H54 (cell line): ENCODE results near the gene NTM.

ENCODE experiments used
- DNase-seq: peaks from one replicate; pipeline ENCODE4 v3.0.0; 2011; ENCODE audit warnings: low spot score, mixed read lengths; ENCODE audit not compliant: insufficient read length
- FAIRE-seq: peaks from 3 replicates; lab custom pipeline; 2011; peaks lifted over from hg19 to GRCh38; lab: Jason Lieb, UNC
- POLR2A ChIP-seq: IDR thresholded peaks from 2 replicates; pipeline ENCODE4 v1.6.1; 2011; ENCODE audit warnings: low read depth, mild to moderate bottlenecking, low read length

The NTM gene

DNA sequence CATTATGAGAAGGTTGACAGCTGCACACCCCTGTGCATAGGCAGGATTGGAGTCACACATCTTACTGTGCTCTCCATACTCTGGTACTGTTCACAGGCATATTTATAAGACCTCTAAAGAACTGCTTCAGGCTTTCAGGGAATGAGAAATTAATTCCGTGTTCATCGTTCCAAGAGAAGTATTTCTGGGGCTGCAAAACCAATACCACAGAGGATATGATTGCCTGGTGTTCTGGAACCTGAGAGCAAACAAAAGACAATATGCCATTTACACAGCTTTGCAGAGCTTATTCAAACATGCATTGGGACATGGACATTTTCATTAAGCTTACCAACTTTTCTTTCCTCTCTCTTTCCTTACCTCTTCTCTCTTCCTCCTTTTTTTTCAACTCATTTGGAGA, 388.7 kb downstream of the NTM start:
- no peak for DNase-seq

GRCh38 chr11:131760091-131761061, 390.0 kb downstream of the NTM start:
- FAIRE-seq (no peak), DNase-seq (no peak)
- no peak for TF ChIP-seq POLR2A

More for the DNA sequence above, 388.7 kb downstream of the NTM start:
- TF ChIP-seq POLR2A, result no peak
- no peak for FAIRE-seq

- DNase-seq (no peak), FAIRE-seq (no peak)
- TF ChIP-seq POLR2A, result no peak
Observed at GRCh38 chr11:131762346-131763110, 392.1 kb downstream of the NTM start.

- no peak for DNase-seq
- FAIRE-seq, result no peak
- no peak for TF ChIP-seq POLR2A
Observed at GRCh38 chr11:131763193-131763890, 392.9 kb downstream of the NTM start.

DNA sequence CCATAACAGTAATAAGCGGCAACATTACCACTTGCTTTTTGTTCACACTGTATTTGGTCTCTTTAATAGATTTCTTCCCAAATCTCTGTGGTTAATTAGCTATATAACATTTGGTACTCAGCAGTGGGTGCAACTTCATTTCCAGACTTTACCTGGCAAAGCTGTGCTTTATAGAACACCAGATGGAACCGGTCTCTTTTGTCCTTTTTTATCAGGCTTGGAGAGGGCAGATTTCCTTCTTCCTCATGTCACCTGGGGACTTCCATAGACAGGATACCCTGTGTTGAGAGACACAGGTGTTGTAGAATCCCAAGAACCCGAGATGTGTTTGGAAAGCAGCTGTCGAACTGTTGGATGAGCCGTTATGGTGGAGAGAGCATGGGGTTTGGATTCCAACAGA, 393.7 kb downstream of the NTM start:
- TF ChIP-seq POLR2A, result no peak
- FAIRE-seq (no peak), DNase-seq (no peak)

- FAIRE-seq (no peak), DNase-seq (no peak)
- no peak for TF ChIP-seq POLR2A
Observed at GRCh38 chr11:131764649-131765048, 394.2 kb downstream of the NTM start.

DNA sequence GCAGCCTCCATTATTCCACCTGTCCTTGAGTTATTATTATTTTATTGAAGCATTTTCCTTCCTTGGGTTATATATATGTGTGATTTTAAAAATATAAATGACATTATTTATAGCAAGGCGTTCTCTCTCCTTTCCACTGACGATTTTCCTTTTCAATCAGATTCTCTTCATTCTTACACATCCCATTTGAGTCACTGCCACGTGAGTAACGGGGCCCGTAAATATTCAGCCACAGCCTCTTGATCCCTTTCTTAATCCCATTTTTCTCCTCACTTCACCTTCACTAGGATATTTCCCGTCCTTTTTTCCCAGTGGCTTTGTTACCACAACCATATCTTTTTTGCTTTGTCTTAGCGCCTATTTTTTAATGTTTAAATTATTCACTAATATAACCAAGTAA, 396.2 kb downstream of the NTM start:
- FAIRE-seq, result no peak
- DNase-seq, result no peak
- TF ChIP-seq POLR2A, result no peak

DNA sequence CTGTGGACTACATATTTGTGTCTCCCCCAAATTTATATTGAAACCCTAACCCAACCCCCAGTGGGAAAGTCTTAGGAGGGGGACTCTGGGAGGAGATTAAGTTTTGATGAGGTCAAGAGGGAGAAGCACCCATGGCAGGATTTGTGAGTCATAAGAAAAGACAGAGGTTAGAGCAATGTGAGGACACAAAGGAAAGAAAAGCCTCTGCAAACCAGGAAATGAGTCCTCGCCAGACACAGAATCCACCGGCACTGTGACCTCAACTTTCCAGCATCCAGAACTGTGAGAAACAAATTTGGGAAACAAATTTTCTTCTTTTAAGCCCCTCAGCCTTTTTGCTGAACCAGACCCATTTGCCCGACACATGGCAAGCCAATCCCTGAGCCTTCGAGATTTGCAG, 397.0 kb downstream of the NTM start:
- peak; percentile 38 for FAIRE-seq
- no peak for DNase-seq
- no peak for TF ChIP-seq POLR2A

DNA sequence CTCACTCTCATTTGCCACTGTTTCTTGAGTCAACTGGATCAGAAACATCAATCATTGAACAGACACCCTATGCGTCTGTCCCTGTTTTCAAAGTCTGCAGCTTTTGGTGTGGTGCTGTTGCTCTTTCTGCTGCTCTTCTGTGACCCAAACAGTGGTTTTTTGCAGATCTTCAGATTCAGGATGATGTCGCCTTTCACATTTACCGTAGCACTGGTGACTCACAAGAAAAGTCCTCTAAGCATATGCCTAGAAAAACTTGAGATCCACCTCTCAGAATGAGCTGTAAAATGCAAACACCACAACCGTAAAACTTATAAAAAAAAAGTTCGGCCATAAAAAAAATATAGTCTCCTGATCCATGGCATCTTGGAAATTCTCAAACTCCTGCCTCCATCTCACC, 400.4 kb downstream of the NTM start:
- no peak for TF ChIP-seq POLR2A
- FAIRE-seq (no peak), DNase-seq (no peak)

GRCh38 chr11:131771471-131771870, 401.1 kb downstream of the NTM start:
- no peak for TF ChIP-seq POLR2A
- DNase-seq, result no peak
- FAIRE-seq, result no peak

DNA sequence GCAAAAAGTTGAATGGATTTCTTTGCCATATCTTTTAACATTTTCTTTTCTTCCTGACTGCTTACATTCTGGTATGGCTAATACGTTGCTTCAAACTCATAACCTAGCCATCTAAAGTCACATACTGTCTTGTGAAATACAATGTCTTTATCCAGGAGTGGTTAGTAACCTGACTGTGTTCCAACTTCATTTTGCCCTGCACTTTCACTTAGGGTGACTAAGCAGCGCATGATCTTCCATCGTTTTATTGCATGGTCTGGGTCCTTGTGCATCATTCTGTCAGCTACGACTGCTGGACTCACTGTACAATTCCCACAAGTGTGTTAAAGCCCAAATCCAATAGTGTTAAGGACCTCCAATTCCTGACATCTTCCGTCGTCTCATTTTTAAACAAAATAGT, 403.2 kb downstream of the NTM start:
- no peak for FAIRE-seq
- DNase-seq, result no peak
- TF ChIP-seq POLR2A, result no peak

DNA sequence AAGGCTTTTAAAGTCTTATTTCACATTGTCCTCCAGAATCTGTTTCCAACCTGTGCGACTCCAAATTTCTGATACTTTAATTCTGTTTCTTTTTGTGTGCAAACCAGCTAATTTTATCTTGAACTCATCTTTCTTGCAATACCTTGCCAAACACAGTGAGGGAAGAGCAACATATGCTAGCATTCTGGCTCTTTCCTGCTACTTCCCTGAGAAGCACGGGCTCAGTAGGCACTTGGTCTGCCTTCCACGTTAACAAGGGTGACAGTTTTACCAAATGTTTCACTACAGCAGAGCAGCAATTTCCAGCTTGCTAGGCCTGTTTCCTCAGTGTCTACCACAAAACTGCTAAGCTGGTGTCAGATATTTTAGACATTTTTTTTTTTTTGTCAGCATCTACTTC, 405.8 kb downstream of the NTM start:
- no peak for DNase-seq
- no peak for FAIRE-seq
- no peak for TF ChIP-seq POLR2A

- FAIRE-seq (no peak), DNase-seq (no peak)
- no peak for TF ChIP-seq POLR2A
Observed at GRCh38 chr11:131785801-131786200, 415.4 kb downstream of the NTM start.

DNA sequence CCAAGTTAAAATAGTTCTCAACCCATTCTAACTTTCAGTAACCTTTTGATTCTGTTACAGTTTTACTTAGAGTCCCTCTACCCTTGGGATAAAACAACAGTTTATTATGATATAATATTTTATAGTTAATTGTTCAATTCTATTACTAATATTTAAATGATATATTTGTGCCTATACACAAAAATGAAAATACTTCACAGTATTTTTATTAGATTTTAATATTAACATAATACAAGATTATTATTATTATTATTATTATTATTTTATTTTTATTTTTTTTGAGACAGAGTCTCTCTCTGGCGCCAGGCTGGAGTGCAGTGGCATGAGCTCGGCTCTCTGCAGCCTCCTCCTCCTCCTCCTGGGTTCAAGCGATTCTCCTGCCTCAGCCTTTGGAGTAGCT, 416.7 kb downstream of the NTM start:
- FAIRE-seq, result no peak
- no peak for TF ChIP-seq POLR2A
- DNase-seq, result no peak

DNA sequence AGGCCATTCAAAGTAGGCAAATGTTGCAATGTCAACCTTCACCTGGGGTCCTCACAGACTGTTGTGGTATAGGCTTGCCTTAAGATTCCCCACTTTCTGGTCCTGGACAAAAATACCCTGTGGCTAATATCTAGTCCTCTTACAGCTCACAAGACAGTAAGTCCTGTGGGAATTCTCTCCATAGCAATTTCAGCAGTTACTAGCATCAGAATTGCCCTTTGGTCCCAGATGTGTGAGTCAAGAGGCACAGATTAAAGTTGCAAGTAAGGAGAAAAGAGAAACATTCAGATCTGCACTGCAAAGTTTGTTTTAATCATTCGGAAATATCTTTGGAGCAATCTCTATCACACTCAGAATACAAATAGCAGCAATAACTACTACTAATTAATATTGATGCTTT, 420.2 kb downstream of the NTM start:
- FAIRE-seq (no peak), DNase-seq (no peak)

More for the DNA sequence above, 420.2 kb downstream of the NTM start:
- no peak for TF ChIP-seq POLR2A
